ENCODE measurements around the gene GPNMB.
"Not testable (repeated sequence)": the region's sequence is repeated elsewhere in the genome, so short reads cannot be mapped to it uniquely, and the experiment has no call there.

- TF ChIP-seq POLR2A, CTCF (IDR thresholded peaks at IDR 0.05): not testable (repeated sequence)
Measured at GRCh38 chr7:23312141-23312540, 65.6 kb downstream of the GPNMB start.
